Psoas muscle (tissue), 8 donors: ENCODE measurements around the gene HOXA5. TPM values are rescaled to one million over a fixed set of nuclear protein-coding genes. Genes with fewer than 3 reads are reported as not detected.

ENCODE experiments used
- ATAC-seq, 4 donors: fragments of 200-7000 bp; cut with Tn5 transposase; one replicate each; pipeline ENCODE4 v1.9.1; 2020; ENCODE audit warnings: moderate library complexity in 3 of 4, mild to moderate bottlenecking in 2 of 4
- DNase-seq, 2 donors: peaks; one replicate each; pipeline ENCODE4 v3.0.0-alpha.2; 2020
- H3K27ac ChIP-seq: fragments of 200-600 bp; one replicate; pipeline ENCODE4 v1.8.0; 2022
- H3K27me3 ChIP-seq, 3 donors: fragments of 200-600 bp in 1 of 3; one replicate each; pipeline versions ENCODE4 v1.6.1 to v1.8.0; 2013 to 2022; ENCODE audit warnings: low read length in 2 of 3, mild to moderate bottlenecking in 2 of 3, moderate library complexity in 1 of 3; ENCODE audit not compliant: insufficient read depth in 3 of 3
- H3K36me3 ChIP-seq, 2 donors: fragments of 200-600 bp in 1 of 2; one replicate each; pipeline versions ENCODE4 v1.6.1 to v1.8.0; 2013 to 2022; ENCODE audit warnings: low read depth in 1 of 2, mild to moderate bottlenecking in 1 of 2, moderate library complexity in 1 of 2; ENCODE audit not compliant: insufficient read depth in 1 of 2
- H3K4me1 ChIP-seq: fragments of 200-600 bp; one replicate; pipeline ENCODE4 v1.8.0; 2022
- H3K4me3 ChIP-seq: fragments of 200-600 bp; one replicate; pipeline ENCODE4 v1.8.0; 2022; ENCODE audit warnings: mild to moderate bottlenecking
- H3K9me3 ChIP-seq: fragments of 200-600 bp; one replicate; pipeline ENCODE4 v1.8.0; 2022
- CTCF ChIP-seq: fragments of 200-600 bp; IDR thresholded peaks from one replicate; pipeline ENCODE4 v1.8.0; 2022; ENCODE audit warnings: antibody characterized with exemption
- WGBS, 3 donors: extraction: QIAGEN DNeasy Blood & Tissue Kit; methylation state at CpG; one replicate each; pipeline versions ENCODE4 v1.1.6 to v1.1.7; 2013; 5-methylcytosine and 5-hydroxymethylcytosine counted together
- intact Hi-C, 2 donors: fragments of 100-400 bp; cut with DNase I; formaldehyde crosslinking; loops; one replicate each; pipeline versions ENCODE4 v1.11.0 to v1.14.2; 2022
- polyA plus RNA-seq, 3 donors: library from polyadenylated mRNA; stranded (reverse); fragments of 200-250 nt; gene quantifications; one replicate each; pipeline ENCODE4 v1.2.3, GENCODE V29; 2013
- total RNA-seq, 4 donors: library from RNA; stranded (reverse); fragmentation: NEBNext Ultra II Directional in 2 of 4; extraction: Animal tissue kit (Norgen Biotek cat#: 25700) in 2 of 4; gene quantifications; one replicate each; pipeline versions ENCODE4 v1.2.1 to v1.2.4, GENCODE V29; 2021 to 2023
- donor health status: healthy with polysubstance abuse.
- donor health status: DM: no; HTN: no; CAD: no; lungs with moderate emphysema.
- donor health status: Bipolar disorder and iron deficiency.
- donor health status: healthy.
- donor health status: DM: yes; HTN: yes; CAD: no.
- donor health status: DM: no; HTN: no; CAD: no.
- donor health status: DM: no; HTN: no; CAD: no.
- donor health status: DM: yes; HTN: yes; CAD: no.

HOXA5 gene
- total and polyA plus RNA-seq, 7 donors, result 2.6 to 18.8 (median 6.6) TPM

GRCh38 chr7:27130540-27131389 is 12.7 kb downstream of the HOXA5 start, which contains the start of gene HOXA4:
Gene HOXA4, minus strand, starts transcription at chr7:27130757. Its CDS starts 24 bp downstream, at chr7:27130733.
- Histone ChIP-seq H3K27ac (peak within 1 kb of the TSS; percentile 94), H3K4me3 (peak within 1 kb of the TSS; percentile 92), H3K4me1 (peaks cover 71% of the 10 kb centered on the region), H3K27me3 (no peaks in the 10 kb centered on the region), H3K9me3 (no peaks in the 10 kb centered on the region), H3K36me3 (no peaks in the 10 kb centered on the region)
- peak; percentile 93 to 97 (median 94) for ATAC-seq
- TF ChIP-seq CTCF, result no peak
- intact Hi-C loops, result loop anchor here in 1 of 2 donors (1.0 kb wide), 1 partner anchor 266 kb away; the partner anchor contains the start of gene SKAP2
- 1 to 6% (median 3%) methylated on average over 42 to 67 of the region's 67 CpGs for WGBS, 3 donors
- DNase-seq, result peak; percentile 96 to 97

- intact Hi-C loops, result no loop called here
- ATAC-seq (peak; percentile 38 to 72 (median 66)), DNase-seq (peak; percentile 59 to 82)
- H3K4me1 ChIP-seq, result peaks cover 76% of the 10 kb centered on the region
- WGBS, 3 donors, result 5 to 8% (median 6%) methylated on average over 47 to 72 of the region's 72 CpGs
- peak overlapping the region; percentile 94 for H3K27ac ChIP-seq
- no peaks in the 10 kb centered on the region for H3K27me3 ChIP-seq
- peaks cover 0 to 3% of the 10 kb centered on the region in 2 donors for H3K36me3 ChIP-seq
- H3K9me3 ChIP-seq, result no peaks in the 10 kb centered on the region
- H3K4me3 ChIP-seq, result peak overlapping the region; percentile 92
- TF ChIP-seq CTCF, result peak; percentile 42
These were observed 13.5 kb downstream of the HOXA5 start for GRCh38 chr7:27129729-27130539.

GRCh38 chr7:27128776-27129728 is 14.4 kb downstream of the HOXA5 start:
- DNase-seq (peak in 1 of 2 donors; percentile 52), ATAC-seq (no peak)
- Histone ChIP-seq H3K4me3 (peak overlapping the region; percentile 92), H3K27ac (peak overlapping the region; percentile 94), H3K9me3 (no peaks in the 10 kb centered on the region), H3K36me3 (peaks cover 0 to 5% of the 10 kb centered on the region in 2 donors), H3K4me1 (peaks cover 68% of the 10 kb centered on the region), H3K27me3 (no peaks in the 10 kb centered on the region)
- WGBS, 3 donors, result 29 to 55% (median 34%) methylated on average over 28 of the region's 28 CpGs
- no peak for TF ChIP-seq CTCF
- intact Hi-C loops, result no loop called here

- no peak for DNase-seq
- Histone ChIP-seq H3K27ac (peak overlapping the region; percentile 94), H3K4me3 (no peak overlapping the region), H3K9me3 (no peaks in the 10 kb centered on the region), H3K36me3 (peaks cover 0 to 5% of the 10 kb centered on the region in 2 donors), H3K27me3 (no peaks in the 10 kb centered on the region), H3K4me1 (peaks cover 57% of the 10 kb centered on the region)
- peak in 3 of 4 donors; percentile 59 to 63 (median 60) for ATAC-seq
- no peak for TF ChIP-seq CTCF
- WGBS, 3 donors, result 13 to 15% (median 13%) methylated on average over 2 of the region's 2 CpGs
- intact Hi-C loops, result no loop called here
These were observed 15.4 kb downstream of the HOXA5 start for GRCh38 chr7:27128034-27128433.
